GM19397 (cell line): Measurements from ENCODE around the gene F2RL3.
"Not testable (repeated sequence)": the region's sequence is repeated elsewhere in the genome, so short reads cannot be mapped to it uniquely, and the experiment has no call there.

Experiments
- ATAC-seq: cut with Tn5 transposase; IDR thresholded peaks from one replicate; pipeline ENCODE4 v1.9.1; 2021; ENCODE audit warnings: mild to moderate bottlenecking, moderate library complexity; ENCODE audit not compliant: unreplicated experiment

Gene F2RL3

DNA sequence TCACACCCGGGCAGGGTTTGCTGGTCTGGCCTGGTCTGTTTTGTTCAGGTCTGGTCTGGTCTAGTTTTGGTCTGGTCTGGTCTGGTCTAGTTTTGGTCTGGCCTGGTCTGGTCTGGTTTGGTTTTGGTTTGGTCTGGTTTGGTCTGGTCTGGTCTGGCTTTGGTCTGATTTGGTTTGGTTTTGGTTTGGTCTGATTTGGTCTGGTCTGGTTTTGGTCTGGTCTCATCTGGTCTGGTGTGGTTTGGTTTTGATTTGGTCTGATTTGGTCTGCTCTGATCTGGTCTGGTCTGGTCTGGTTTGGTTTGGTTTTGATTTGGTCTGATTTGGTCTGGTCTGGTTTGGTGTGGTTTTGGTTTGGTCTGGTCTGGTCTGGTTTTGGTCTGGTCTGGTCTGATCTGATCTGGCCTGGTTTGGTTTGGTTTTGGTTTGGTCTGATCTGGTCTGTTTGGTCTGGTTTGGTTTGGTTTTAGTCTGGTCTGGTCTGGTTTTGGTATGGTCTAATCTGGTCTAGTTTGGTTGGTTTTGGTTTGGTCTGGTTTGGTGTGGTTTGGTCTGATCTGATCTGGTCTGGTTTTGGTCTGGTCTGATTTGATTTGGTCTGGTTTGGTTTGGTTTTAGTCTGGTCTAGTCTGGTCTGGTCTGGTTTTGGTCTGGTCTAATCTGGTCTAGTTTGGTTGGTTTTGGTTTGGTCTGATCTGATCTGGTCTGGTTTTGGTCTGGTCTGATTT lies 14.4 kb upstream of the F2RL3 start:
- ATAC-seq: no peak

DNA sequence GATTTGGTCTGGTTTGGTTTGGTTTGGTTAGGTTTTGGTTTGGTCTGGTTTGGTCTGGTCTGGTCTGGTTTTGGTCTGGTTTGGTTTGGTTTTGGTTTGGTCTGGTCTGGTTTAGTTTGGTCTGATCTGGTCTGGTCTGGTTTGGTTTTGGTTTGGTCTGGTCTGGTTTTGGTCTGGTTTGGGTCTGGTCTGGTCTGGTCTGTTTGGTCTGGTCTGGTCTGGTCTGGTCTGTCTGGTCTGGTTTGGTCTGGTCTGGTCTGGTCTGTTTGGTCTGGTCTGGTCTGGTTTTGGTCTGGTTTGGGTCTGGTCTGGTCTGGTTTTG lies 13.9 kb upstream of the F2RL3 start:
- not testable (repeated sequence) for ATAC-seq

DNA sequence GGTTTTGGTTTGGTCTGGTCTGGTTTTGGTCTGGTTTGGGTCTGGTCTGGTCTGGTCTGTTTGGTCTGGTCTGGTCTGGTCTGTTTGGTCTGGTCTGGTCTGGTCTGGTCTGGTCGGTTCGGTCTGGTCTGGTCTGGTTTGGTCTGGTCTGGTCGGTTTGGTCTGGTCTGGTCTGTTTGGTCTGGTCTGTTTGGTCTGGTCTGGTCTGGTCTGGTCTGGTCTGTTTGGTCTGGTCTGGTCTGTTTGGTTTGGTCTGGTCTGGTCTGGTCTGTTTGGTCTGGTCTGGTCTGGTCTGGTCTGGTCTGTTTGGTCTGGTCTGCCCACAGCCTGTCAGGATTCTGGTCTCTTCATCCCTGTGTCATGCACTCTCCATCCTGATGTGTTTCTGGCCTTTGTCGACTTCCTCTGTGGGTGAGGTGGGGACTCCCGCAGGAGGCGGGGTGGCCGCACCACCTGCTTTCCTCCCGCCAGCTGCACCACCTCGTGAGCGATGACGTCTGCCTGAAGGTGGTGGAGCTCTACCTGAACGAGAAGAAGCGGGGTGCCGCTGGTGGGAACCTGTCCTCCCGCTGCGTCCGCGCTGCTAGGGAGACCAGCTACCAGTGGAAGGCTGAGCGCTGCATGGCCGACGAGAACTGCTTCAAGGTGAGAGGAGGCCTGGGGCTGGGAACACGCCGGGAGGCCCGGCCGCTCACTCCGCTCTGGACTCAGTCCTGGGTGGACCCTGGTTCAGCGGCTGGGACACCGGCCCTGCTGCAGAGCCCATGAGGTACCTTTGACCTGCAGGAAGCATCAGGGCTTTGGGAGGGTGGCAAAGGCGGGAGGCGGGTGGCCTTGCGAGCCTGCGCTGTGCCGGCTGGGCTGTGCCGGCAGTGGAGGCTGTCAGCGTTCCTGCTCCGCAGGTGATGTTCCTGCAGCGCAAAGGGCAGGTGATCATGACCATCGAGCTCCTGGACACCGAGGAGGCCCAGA lies 12.9 kb upstream of the F2RL3 start:
- ATAC-seq: no peak

DNA sequence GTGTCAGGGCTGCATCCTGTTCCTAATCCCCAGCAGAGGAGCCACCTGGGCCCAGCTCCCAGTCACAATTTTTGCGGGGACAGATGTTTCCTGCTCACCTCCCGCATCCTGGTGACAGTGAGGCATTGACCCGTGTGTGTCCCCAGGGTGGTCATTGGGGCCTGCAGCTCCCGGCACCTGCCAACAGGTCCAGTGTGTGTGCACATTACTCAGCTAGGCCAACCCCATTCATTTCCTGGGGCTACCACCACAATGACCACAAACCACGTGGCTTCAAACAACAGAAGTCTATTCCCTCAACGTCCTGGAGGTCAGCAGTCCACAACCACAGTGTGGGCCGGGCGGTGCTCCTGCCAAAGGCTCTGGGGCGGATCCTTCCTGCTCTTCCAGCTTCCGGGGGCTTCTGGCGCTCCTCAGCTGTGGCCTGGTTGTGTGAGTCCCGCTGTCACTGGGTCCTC lies 11.9 kb upstream of the F2RL3 start:
- ATAC-seq: no peak

DNA sequence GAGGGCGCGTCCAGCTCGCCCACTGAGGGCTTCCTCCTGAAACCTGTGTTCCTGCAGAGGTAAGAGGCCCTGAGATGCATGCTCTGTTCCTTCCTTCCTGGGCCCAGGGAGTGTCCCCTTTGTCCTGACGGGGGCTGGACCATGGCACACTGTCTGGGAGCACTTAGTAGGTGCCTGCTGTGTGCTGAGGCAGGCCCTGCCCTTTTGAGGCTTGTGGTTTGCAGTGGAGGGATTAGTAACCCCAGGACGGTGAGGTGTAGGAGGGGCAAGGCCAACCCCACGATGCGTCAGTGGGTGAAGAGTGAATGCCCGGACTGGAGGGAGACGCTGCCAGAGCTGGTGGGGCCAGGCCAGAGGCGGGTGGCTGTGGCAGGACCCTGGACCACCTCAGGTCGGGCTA lies 11.2 kb upstream of the F2RL3 start:
- no peak for ATAC-seq

DNA sequence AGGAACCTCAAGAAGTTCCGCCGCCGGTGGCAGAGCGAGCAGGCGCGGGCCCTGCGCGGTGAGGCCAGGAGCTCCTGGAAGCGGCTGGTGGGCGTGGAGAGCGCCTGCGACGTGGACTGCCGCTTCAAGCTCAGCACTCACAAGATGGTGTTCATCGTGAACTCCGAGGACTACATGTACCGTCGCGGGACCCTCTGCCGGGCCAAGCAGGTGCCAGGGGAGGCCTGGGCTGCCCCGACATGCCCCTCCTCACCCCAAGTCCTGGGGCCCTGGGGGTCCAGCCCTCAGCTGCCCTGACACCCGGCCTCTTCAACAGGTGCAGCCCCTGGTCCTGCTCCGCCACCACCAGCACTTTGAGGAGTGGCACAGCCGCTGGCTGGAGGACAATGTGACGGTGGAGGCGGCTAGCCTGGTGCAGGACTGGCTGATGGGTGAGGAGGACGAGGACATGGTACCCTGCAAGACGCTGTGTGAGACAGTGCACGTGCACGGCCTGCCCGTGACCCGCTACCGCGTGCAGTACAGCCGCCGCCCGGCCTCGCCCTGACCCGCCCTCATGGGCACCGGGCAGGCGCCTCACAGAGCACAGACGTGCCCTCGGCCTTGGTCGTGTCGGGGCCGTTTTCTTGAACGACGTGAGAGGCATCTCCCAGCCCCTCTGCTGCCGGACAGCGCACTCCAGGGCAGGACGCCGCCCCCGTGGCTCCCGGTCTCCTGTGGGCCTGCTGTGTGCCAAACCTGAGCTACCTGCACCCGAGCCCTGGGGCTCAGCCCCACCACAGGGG lies 10.4 kb upstream of the F2RL3 start:
- no peak for ATAC-seq

DNA sequence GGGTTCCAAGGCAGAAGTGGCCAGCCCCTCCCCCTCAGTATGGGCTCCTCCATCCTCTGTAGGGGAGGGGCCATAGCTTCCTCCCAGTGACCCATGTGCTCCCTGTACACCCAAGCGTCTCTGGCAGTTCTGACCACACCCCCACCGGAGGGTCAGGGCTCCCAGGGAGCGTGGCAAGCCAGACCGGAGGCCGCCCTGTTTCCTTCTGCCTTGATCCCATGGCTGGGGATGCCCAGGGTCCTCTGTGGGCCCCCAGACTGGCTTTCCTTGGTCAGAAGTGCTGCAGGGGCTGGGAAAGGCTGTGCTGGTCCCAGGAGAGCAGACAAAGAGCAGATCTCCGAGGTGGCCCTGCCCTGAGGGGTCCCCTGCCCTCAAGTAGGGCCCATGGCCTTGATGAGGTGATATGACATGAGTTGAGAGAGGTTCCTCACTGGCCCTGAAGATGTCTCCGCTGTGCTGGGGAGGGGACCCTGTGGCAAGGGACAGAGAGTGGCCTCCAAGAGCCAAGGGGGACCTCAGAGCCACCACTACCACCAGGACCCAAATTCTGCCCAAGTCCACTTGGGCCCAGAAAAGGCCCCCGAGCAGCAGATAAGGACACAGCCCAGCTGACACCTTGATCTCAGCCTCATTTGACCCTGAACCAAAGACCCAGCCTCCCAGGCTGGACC lies 7.8 kb upstream of the F2RL3 start:
- no peak for ATAC-seq

DNA sequence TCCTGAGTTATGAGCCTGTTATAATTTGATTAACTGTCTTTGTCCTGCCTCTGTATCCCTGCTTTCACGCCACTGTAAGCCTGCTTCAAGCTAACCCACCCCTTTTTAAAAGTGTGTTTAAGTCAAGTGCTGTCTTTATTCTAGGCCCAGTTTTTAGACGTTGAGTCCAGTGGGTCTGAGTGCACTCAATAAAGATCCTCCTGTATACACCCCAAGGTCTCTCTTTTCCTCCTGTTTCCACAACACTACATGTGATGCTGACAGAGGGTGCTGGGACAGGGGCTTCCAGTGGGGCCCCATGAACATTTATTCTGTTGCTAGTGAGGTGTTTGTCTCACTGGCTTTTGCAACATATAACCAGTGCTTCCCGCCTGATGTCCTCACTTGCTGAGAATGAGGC lies 6.7 kb upstream of the F2RL3 start:
- ATAC-seq: no peak

DNA sequence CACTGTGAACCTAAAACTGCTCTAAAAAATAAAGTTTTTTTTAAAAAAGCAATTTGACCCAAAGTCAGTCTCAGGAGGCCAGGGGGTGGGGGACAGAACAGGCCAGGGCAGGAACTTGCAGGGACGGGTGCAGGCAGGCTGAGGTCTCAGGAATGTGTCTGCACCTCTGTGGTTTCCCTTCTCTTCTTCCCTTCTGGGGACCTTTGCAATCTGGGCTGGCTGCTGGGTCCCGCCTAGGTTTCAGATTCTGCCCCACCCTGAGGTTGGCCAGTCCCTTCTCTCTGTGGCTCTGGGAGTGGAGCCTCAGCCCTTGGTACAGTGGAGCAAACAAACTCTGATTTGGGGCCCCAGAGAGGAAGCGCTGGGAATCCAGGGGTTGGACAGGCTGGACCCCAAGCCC lies 5.3 kb upstream of the F2RL3 start:
- ATAC-seq: no peak

DNA sequence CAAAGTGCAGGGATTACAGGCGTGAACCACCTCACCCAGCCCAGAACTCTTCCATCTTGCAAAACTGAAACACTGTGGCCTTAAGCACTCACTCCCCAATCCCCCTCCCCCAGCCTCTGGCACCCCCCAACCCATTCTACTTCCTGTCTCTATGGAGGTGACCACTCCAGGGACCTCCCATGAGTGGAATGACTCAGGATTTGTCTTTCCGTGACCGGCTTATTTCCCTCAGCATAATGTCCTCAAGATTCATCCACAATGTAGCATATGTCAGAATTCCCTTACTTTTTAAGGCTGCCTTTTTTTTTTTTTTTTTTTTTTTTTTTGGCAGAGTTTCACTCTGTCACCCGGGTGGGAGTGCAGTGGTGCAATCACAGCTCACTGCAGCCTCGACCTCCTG lies 3.6 kb upstream of the F2RL3 start:
- no peak for ATAC-seq

DNA sequence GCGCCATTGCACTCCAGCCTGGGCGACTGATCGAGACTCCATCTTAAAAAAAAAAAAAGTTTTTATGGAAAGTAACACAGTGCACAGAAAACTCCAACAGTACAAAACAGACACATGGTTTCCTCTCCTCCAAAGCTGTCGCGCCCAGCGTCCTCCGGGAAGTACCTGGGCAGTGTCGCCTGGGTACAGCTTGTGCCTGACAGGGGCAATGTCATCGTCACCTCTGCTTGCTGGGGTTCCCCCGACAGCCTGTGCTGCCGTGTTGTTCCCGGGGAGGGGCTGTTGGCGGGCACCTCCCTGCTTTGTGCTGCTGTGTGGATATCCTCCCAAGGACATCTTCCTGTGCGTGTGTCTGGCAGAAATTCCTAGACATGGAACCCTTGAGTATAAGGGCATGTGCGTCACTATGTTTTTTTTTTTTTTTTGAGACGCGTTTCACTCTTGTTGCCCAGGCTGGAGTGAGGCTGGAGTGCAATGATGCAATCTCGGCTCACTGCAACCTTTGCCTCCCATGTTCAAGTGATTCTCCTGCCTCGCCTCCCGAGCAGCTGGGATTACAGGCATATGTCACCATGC lies 2.4 kb upstream of the F2RL3 start:
- ATAC-seq: no peak

DNA sequence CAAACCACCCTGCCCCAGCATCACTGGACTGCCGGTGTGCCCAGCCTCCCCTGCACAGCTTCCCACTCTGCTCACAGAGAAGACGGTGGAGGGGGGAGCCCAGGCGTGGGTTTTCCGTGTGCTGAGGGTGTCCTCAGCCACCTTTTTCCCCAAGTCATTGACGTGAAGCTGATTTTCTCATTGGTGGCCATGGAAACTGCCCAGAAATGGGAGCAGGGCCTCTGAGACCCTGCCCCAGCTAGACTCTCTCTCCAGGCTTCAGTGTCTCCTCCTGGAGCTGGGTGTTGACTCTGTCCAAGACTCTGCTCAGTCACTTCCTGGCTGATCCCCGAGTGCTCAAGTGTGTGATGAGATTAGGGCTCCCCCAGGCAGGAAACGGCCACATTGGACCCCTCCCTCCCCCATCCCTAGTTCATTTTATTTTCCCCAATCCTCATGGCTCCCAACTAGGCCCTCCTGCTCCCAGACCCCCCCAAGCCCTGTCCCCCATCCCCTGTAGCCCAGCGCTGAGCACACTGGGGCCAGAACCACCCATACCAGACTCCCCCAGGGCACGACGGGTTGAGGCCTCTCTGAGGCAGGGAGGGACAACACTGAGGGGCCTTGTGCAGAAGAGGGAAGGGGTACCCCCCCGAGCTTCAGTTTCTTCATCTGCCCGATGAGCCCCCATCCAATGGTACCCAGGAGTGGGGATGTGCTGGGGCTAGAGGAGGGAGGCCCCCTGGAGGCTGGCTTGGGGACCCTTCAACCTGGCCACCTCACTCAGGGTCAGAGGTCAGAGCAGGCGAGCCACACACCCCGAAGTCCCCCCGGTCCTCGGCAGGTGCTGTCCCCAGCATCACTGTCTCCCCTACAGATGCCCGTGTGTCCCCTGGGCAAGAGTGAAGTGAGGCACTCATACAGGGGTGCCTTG lies 1.2 kb upstream of the F2RL3 start:
- no peak for ATAC-seq

DNA sequence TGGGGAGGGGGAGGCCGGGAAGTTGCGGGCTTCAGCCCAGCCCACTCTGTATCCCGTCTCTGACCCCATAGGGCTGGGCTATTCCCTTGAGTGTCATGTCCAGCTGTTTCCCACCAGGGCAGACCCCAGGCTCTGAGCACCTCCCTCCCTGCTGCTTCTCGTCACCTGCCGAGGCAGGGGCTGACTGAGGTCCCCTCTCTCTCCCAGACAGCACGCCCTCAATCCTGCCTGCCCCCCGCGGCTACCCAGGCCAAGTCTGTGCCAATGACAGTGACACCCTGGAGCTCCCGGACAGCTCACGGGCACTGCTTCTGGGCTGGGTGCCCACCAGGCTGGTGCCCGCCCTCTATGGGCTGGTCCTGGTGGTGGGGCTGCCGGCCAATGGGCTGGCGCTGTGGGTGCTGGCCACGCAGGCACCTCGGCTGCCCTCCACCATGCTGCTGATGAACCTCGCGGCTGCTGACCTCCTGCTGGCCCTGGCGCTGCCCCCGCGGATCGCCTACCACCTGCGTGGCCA lies 625 bp downstream of the F2RL3 start:
- ATAC-seq: no peak

DNA sequence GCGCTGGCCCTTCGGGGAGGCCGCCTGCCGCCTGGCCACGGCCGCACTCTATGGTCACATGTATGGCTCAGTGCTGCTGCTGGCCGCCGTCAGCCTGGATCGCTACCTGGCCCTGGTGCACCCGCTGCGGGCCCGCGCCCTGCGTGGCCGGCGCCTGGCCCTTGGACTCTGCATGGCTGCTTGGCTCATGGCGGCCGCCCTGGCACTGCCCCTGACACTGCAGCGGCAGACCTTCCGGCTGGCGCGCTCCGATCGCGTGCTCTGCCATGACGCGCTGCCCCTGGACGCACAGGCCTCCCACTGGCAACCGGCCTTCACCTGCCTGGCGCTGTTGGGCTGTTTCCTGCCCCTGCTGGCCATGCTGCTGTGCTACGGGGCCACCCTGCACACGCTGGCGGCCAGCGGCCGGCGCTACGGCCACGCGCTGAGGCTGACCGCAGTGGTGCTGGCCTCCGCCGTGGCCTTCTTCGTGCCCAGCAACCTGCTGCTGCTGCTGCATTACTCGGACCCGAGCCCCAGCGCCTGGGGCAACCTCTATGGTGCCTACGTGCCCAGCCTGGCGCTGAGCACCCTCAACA lies 1.2 kb downstream of the F2RL3 start:
- ATAC-seq: no peak

DNA sequence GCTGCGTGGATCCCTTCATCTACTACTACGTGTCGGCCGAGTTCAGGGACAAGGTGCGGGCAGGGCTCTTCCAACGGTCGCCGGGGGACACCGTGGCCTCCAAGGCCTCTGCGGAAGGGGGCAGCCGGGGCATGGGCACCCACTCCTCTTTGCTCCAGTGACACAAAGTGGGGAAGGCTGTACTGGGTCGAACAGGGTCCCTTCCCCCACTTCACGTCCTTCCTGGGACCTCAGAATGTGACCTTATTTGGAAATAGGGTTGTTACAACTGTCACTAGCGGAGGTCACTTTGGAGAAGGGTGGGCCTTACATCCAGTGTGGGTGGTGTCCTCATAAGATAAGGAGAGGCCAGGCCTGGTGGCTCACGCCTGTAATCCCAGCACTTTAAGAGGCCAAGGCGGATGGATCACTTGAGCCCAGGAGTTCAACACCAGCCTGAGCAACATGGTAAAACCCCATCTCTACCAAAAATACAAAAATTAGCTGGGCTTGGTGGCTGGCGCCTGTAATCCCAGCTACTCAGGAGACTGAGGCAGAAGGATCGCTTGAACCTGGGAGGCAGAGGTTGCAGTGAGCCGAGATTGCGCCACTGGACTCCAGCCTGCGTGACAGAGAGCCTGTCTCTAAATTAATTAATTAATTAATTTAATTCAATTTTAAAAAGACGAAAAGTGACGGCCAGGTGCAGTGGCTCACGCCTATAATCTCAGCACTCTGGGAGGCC lies 1.8 kb downstream of the F2RL3 start:
- no peak for ATAC-seq

DNA sequence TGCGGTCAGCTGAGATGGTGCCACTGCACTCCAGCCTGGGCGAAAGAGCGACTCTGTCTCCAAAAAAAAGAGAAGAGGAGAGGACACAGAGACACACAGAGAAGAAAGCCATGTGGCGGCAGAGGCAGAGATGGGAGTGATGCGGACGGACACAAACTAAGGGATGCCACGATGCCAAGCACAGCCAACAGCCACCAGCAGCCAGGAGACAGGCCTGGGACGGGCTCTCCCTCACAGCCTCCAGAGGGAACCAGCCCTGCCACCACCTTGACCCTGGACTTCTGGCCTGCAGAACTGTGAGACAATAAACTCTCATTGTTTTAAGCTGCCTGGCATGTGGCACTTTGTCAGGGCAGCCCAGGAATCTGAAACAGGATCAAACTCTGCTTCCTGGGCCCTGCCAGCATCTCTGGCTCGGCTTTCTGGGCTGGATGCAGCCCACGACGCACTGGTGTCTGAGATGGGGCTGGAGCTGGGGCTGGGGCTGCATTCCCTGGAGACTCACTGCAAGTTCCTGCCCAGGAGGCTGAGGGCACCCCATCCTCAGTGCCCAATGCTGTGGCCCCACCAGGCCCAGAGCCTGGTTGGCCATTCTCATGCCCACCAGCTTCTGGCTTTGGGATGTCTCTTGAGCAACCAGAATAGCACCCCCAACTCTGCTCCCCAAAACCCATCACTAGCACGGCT lies 3.0 kb downstream of the F2RL3 start:
- no peak for ATAC-seq

DNA sequence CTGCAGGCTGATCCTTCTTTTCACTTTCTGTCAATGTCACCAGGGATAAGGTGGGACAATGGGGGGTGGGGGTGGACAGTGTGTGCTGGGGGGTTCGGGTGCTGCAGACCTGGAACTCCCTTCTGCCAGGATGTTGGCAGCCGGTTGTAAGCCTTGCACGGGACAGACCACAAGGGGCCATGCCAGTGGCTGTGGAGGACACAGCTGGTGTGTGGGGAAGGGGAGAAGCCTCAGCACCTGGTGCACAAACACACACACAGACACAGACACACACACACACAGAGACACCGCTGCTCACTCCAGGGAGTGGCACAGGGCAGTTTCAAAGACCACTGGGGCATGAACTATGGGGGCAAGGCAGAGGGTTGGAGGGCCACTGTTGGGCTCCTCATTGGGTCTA lies 3.6 kb downstream of the F2RL3 start:
- ATAC-seq: no peak
